Islet precursor cell (in vitro differentiated cells): ENCODE data around the gene PXDN.
"Not testable (repeated sequence)": the region's sequence is repeated elsewhere in the genome, so short reads cannot be mapped to it uniquely, and the experiment has no call there.

Source experiments
- DNase-seq: peaks from one replicate; pipeline ENCODE4 v3.0.0-alpha.2; 2018

The PXDN gene

GRCh38 chr2:1740716-1741589 lies 3.4 kb downstream of the PXDN start:
- peak; percentile 52 for DNase-seq

GRCh38 chr2:1739961-1740715 lies 4.2 kb downstream of the PXDN start:
- peak; percentile 49 for DNase-seq

- no peak for DNase-seq
These were observed 4.9 kb downstream of the PXDN start for GRCh38 chr2:1739322-1739957.

GRCh38 chr2:1738646-1739302 lies 5.5 kb downstream of the PXDN start:
- no peak for DNase-seq

GRCh38 chr2:1738163-1738562 lies 6.2 kb downstream of the PXDN start:
- no peak for DNase-seq

GRCh38 chr2:1736997-1737480 lies 7.3 kb downstream of the PXDN start:
- peak; percentile 54 for DNase-seq

- no peak for DNase-seq
These were observed 8.3 kb downstream of the PXDN start for GRCh38 chr2:1736045-1736444.

- DNase-seq, result not testable (repeated sequence)
These were observed 11.0 kb downstream of the PXDN start for GRCh38 chr2:1733298-1733697.

- DNase-seq, result peak; percentile 51
These were observed 12.1 kb downstream of the PXDN start for GRCh38 chr2:1731963-1732768.

- DNase-seq, result peak; percentile 51
These were observed 12.8 kb downstream of the PXDN start for GRCh38 chr2:1731447-1731962.

GRCh38 chr2:1730015-1730927 lies 14.0 kb downstream of the PXDN start:
- peak; percentile 67 for DNase-seq

GRCh38 chr2:1729242-1729641 lies 15.1 kb downstream of the PXDN start:
- DNase-seq, result no peak

GRCh38 chr2:1728821-1729220 lies 15.5 kb downstream of the PXDN start:
- DNase-seq, result peak; percentile 83

- DNase-seq, result peak; percentile 36
These were observed 16.4 kb downstream of the PXDN start for GRCh38 chr2:1727796-1728474.

GRCh38 chr2:1727101-1727771 lies 17.1 kb downstream of the PXDN start:
- DNase-seq, result peak; percentile 46

- DNase-seq, result no peak
These were observed 17.8 kb downstream of the PXDN start for GRCh38 chr2:1726558-1726957.

GRCh38 chr2:1724351-1724750 lies 20.0 kb downstream of the PXDN start:
- peak; percentile 50 for DNase-seq

- no peak for DNase-seq
These were observed 20.8 kb downstream of the PXDN start for GRCh38 chr2:1723397-1724042.

- peak; percentile 33 for DNase-seq
These were observed 21.6 kb downstream of the PXDN start for GRCh38 chr2:1722692-1723091.
